ENCODE data around the gene TLE1.

The TLE1 gene

DNA sequence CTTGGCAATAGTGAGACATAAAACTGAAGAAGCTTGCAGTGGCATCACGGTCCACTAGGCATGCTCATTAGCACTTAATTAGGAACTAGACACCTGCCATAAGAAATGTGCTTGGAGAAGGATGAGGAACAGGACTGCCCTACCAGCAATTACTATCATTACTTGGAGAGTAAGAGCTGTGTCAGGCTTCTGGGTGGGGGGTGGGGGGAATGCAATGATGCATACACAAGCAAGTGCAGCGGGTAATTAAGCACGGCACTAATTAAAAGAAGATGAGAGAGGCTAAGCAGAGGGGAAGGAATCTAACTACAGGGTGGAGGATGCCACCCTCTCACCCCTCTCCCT, 53.1 kb downstream of the TLE1 start:
- DNase-seq (ENCODE audit: low read depth) = no peak
- no peak overlapping the region for H3K4me3 ChIP-seq (replicated peaks; ENCODE audit: low read depth, low read length)
- TF ChIP-seq, protein P1, sequence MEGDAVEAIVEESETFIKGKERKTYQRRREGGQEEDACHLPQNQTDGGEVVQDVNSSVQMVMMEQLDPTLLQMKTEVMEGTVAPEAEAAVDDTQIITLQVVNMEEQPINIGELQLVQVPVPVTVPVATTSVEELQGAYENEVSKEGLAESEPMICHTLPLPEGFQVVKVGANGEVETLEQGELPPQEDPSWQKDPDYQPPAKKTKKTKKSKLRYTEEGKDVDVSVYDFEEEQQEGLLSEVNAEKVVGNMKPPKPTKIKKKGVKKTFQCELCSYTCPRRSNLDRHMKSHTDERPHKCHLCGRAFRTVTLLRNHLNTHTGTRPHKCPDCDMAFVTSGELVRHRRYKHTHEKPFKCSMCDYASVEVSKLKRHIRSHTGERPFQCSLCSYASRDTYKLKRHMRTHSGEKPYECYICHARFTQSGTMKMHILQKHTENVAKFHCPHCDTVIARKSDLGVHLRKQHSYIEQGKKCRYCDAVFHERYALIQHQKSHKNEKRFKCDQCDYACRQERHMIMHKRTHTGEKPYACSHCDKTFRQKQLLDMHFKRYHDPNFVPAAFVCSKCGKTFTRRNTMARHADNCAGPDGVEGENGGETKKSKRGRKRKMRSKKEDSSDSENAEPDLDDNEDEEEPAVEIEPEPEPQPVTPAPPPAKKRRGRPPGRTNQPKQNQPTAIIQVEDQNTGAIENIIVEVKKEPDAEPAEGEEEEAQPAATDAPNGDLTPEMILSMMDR (IDR thresholded peaks at IDR 0.05; ENCODE audit: low read length, missing control alignments) = no peak

DNA sequence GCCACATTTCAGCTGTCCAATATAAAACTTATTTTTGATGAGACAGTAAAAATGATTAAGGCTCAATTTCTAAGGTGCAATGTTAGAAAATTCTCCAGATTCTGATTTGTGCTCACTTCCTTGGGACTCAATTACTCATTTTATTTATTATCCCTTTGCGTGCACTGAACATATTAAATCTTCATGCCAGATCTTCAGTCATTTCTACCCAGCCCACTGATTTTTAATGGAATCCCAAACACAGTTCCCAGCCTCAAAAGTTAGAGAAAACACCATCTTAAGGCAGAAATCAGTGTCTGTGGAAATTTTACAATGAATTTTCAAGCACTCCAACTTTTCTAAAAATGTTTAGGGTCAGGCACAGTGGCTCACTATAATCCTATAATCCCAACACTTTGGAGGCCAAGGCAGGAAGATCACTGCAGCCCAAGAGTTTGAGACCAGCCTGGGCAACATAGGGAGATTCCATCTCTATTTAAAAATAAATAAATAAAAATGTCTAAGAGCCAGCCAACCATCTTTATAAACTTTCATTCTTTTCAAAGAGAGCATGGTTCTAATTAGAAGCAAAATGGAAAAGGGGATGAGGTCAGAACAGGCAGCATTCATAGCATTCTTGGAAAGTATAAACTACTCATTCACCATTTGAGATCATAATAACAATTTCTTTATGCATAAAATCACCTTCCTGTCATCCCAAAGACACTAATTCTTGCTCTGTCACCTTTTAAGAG, 53.7 kb downstream of the TLE1 start:
- TF ChIP-seq, protein P1 (IDR thresholded peaks at IDR 0.05; ENCODE audit: low read length, missing control alignments) = no peak
- DNase-seq (ENCODE audit: low read depth) = no peak
- H3K4me3 ChIP-seq (replicated peaks; ENCODE audit: low read depth, low read length) = no peak overlapping the region

DNA sequence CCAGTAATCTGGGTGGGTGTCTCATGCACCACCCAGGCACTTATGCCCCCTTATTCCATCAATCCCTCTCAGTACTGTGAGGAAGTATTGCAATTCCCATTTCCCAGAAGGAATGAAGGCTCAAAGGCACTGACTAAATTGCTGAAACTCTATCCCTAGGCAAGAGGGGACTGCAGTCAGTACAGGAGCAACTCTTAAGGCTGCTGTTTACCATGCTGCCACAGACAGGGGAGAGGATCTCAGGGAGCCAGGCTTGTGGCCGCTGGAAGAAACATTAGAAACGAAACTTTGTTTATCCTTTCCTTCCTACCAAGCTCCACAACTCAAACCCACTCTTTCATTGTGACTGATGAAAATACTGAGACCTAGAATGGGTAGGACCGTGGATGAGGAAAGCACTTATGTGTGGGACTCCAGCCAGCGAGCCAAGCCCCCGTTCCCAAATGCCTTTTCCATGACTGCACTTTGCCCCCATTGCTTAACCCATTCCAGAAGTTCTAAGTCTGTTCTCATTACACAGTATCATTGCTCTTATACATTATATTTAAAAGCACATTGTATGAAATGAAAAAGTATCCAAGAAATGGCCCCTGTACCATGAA, 54.3 kb downstream of the TLE1 start:
- no peak overlapping the region for H3K4me3 ChIP-seq (replicated peaks; ENCODE audit: low read depth, low read length)
- TF ChIP-seq, protein P1 (IDR thresholded peaks at IDR 0.05; ENCODE audit: low read length, missing control alignments) = no peak
- DNase-seq (ENCODE audit: low read depth) = peak; percentile 29

DNA sequence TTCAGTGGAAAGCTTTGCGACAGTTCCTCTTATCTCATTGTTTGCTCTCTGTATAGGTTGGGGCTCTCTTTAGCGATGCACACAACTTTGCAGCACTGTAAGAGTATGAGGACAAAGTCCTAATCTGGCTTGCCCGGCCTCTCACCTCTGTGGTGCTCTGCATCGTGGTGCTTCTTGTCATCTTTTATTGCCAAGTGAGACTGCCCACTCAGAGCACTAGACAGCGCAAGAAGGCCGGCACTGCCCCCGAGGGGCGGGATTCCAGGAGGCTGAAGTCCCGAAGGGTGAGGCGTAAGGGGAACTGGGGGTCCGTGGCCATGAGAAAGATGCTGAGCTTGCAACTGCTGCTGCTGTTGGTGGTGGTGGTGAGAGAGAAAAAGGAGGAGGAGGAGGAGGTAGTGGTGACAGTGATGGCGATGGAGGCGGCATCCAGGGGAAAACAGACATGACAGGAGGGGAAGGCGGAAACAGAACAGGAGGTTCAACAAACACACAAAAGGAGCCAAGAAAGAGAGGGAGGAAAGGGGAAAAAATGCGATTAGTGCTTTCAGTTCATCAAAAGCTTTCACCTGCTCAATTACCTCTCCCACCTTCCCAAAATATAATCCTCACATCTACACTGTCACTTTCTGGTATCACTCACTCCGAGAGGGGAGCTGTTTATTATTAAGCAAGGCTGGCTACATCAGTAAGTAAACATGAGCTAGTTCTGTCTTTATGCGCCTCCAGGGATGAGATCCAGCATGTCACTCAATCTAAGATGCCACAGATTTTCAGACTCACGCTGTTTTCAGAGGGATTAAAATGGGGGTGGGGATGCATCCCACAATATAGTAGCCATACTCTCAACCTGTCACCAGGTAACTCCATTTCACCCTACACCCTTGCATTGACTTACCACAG, 55.1 kb downstream of the TLE1 start:
- no peak overlapping the region for H3K4me3 ChIP-seq (replicated peaks; ENCODE audit: low read depth, low read length)
- TF ChIP-seq, protein P1 (IDR thresholded peaks at IDR 0.05; ENCODE audit: low read length, missing control alignments) = no peak
- no peak for DNase-seq (ENCODE audit: low read depth)

DNA sequence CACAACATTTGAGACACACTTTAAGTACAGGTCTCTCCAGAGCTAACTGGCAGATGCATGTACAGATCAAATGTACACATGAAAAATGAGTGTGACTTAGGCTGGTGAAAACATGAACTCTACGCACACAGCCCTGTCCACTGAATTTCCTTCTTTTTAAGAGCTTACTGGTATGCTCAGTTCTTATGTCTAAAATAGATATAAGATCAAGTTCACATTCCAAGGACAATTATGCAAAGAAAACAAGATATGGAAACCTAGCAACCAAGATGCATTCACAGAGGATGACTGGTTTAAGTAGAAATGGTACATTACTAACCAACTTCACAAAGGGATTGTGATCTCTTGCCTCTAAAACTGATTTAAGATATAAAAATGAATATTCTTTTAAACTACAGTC, 56.7 kb downstream of the TLE1 start:
- peak; percentile 89 for DNase-seq (ENCODE audit: low read depth)
- TF ChIP-seq, protein P1 (IDR thresholded peaks at IDR 0.05; ENCODE audit: low read length, missing control alignments) = no peak
- H3K4me3 ChIP-seq (replicated peaks; ENCODE audit: low read depth, low read length) = no peak overlapping the region

DNA sequence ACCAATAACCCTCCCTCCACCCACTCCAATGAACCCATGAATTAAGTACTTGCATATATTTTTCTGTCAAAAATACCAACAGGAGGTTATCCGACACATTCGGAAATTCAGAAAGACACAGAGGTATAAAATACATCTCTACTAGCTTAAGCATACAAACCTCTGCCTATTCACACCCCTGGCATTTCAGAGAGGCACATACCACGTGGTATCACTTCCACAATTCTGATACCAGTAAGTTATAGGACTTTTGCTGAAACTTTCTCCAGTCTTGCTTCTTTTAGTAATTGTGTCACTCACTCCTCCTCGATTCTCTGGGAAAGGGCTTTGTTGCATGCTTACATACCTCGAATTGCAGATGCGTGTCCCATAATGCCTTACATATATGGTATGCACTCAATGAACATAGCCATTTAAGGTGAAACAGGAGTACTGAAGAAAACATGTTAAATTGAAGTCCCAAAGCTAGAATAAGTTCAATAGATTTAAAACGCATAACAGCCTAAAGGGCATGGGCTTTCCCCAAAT, 58.1 kb downstream of the TLE1 start:
- TF ChIP-seq, protein P1 (IDR thresholded peaks at IDR 0.05; ENCODE audit: low read length, missing control alignments) = no peak
- no peak for DNase-seq (ENCODE audit: low read depth)

More for the DNA sequence above, 58.1 kb downstream of the TLE1 start:
- H3K4me3 ChIP-seq (replicated peaks; ENCODE audit: low read depth, low read length) = no peak overlapping the region
